HG03066 (cell line): ENCODE results near the gene PPARG.

Experiments
- ATAC-seq: cut with Tn5 transposase; IDR thresholded peaks from one replicate; pipeline ENCODE4 v1.9.1; 2021; ENCODE audit warnings: low read depth; ENCODE audit not compliant: unreplicated experiment

Gene PPARG

DNA sequence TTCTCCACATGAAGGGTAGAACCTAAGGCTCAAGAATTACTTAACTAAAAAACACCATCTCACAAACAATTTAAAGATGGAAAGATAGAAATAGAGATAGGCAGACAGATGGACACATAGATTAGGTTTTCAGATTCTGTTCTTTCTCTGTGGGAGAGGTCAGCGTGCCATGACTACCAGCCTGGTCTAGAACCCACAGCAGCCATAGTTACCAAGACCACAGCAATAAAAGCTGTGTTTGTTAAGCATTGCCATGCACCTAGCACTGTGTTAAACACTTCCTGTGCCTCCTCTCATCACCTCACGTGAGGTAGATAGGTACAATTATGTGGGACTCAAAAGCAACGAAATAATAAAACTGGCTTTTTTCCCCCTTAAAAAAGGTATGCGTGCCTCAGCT is 112.3 kb downstream of the PPARG start:
- no peak for ATAC-seq

DNA sequence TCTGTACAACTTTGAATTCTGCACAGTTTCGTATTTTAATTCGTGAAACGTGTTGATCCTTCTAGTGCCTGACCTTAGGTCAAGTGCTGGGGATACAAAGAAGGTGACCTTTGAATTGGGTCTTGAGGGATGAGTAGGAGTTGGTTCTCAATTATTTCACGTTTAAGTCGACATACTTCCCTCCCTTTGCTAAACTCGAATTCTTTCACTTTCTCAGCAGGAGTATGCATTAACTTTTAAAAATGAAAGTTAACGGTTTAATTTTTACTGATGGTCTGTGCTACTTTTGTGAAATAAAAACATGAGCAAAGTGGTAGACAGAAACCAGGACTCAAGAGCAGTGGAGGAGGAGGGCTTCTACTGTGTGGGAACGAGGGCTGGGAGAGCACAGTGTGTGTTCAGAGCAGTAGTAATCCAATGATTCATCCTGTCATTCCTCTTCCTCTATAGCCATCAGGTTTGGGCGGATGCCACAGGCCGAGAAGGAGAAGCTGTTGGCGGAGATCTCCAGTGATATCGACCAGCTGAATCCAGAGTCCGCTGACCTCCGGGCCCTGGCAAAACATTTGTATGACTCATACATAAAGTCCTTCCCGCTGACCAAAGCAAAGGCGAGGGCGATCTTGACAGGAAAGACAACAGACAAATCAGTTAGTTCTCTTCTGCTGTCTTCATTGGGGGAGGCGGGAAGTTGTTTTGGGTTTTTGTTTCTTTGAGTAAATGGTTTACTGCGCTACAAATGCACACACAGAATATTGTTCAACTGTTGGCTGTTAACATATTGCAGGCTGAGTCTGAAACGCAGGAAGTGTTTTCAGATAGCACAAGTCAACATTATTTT is 116.8 kb downstream of the PPARG start:
- no peak for ATAC-seq

DNA sequence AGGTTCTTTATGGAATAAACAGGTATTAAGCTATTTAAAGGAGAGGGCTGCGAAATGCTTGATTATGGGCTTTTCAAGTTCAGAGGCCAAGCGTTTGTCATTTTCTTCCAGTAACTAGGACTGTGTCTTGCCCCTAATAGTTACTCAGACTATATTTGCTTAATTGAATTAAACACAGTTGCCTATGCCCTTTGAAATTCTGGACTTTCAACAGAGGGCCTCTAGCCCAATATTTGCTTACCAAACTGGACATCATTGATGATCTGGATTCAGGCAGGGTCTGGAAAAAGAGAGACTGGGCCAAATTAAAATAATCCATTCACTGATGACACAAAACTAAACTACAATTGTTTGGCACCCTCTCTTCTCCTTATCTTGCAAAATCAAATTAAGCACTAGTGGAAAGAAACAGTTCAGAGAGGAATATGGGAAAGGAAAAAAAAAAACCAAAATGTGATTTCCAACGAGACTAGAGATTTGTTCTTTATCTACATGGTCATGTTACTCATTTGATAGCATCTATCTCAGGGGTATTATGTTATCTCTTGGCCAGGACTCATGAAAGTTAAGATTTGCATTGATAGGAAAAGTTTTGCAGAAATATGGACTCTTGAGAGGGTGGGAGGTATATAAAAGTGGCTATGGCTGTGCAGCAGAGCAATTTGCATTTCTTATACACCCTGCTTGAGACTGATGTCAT is 120.3 kb downstream of the PPARG start:
- ATAC-seq: no peak

DNA sequence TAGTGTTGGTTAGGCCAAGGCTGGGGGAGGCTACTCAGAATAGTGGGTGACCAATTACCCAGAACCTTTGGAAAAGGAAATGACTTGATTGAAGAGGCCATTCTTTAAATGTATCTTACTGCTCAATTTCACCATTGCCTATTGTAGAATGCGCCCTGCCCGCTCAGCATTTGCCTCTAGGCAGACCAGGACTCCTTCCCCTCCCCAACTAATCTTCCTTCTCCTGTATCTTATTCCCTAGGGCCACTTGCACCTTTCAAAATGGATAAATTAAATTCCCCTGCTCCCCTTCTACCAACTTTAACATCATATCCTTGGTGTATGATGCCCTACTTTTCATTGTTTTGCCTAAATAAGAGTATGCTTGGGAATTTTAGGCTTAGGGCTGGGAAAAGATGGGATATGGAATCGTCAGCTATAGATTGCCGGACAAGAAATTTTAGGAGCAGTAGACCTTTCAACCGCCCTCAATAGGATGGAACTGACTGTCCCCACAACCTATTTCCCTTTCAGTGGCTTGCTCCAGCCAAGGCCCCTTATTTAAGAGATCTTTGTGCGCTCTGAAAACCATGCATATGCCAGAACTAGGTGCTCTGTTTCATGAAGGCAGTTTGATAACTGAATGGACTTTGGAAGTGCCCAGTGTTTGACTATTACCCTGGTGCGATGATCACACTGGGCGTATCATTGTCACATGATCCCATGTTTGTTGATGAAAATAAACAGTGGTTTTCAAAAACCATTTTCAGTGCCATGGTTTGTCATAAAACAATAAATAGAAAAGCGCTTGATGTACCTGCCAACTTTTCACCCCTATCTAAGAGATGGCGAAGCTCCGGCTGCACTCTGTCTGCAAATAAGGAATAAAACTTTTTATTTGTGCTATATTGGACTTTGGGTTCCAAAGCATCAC is 121.1 kb downstream of the PPARG start:
- no peak for ATAC-seq

DNA sequence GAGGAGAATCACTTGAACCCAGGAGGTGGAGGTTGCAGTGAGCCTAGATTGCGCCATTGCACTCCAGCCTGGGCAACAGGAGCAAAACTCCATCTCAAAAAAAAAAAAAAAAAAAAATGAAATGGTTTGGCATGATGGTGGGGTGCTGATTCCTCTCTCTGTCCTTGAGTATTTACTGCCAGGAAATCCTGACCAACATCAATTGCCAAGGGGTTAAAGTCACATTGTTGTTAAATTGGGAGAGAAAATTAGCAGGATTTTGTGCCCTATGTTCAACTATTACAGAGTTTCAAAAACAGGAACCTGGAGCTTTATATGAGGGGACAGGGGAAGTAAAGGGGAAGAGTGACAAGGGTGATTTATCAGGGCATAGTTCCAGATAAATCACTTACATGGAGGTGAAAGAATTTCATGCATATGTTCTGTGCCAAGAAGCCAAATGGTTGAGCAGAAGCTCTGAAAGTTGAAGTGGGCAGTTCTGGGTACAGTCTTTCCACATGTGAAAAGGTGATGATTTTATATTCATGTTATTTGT is 124.9 kb downstream of the PPARG start:
- no peak for ATAC-seq

DNA sequence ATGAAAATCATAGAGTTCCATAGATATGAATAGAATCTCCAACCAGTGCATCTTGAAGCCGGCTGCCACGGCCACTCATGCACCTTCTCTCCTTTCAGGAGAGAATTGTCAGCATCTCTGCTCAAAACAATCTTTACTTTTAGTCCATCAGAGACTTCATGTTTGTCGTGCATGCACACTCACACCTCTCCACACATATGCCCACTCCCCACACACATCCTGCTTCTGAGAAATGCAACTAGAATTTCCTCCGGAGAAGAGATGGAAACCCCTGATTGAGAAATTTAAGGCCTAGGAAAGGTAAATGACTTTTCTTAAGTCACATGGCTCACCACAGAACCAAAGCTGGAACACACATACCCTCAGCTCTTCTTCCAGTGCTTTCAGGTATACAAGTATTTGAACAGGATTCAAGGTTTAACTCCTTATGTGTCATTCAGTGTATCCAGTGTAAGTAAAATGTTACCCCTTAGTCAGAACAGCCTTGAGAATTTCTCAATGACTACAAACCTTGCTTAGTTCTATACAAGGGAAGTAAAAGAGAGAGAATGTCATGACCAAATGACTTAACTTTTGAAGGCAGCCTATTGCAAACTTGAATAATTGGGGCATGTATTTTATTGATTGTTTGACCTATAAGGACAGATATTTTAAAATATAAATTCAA is 126.3 kb downstream of the PPARG start:
- ATAC-seq: no peak

DNA sequence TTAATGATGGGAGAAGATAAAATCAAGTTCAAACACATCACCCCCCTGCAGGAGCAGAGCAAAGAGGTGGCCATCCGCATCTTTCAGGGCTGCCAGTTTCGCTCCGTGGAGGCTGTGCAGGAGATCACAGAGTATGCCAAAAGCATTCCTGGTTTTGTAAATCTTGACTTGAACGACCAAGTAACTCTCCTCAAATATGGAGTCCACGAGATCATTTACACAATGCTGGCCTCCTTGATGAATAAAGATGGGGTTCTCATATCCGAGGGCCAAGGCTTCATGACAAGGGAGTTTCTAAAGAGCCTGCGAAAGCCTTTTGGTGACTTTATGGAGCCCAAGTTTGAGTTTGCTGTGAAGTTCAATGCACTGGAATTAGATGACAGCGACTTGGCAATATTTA is 127.9 kb downstream of the PPARG start:
- ATAC-seq: no peak

DNA sequence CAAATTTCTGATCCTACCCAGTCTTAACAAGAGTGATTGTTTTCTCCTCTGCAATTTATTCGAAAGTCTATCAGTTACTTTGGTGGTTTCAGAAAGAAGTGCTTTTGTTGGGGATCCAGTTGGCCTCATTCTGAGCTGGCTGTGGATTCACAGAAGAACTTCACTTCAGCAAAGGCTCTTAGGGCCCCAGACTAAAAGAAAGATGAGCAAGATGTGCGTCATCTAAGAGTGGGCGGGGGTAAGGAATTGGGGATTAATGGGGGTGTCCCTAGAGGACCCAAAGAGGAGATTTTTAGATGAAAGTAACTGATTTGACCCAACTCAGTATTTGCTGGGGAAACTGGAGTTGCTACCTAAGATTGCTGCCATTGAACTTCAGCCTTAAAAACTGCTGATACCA is 131.5 kb downstream of the PPARG start:
- no peak for ATAC-seq

DNA sequence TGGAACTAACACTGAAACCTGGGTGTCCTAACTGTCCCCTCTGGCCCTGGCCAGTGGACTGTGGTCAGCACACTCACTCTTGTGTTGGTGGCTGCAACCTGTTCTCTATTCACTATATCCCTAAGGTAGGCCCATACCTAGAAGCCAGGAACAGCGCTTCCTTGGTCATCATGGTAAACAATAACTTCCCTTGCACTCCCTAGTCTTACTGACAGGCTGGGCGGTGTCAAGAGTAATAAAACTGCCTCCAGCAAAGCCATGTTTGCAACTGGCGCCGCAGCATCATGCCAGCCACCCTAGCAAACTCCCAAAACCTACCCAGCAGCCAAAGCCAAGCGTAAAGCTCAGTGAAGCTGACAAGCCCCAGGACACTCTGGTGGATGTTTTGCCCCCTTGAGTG is 132.3 kb downstream of the PPARG start:
- no peak for ATAC-seq

DNA sequence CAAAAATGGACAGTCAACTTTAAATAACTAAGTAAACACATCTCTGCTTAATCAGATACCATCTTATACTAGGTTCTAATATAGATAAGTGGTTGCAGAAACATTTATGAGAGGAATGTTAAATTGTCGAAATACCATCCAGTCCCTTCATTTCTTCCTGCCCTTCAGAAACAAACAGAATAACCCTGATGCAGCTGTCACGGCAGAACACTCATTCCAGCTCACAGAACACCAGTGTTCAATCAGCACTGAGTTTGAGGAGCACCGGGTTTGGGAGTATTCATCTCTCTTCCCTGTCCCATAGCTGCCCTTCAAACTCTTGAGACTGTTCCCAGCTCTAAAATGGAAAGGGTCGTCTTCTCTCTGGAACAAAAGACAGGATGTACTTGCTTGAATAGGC is 134.3 kb downstream of the PPARG start:
- ATAC-seq: no peak

DNA sequence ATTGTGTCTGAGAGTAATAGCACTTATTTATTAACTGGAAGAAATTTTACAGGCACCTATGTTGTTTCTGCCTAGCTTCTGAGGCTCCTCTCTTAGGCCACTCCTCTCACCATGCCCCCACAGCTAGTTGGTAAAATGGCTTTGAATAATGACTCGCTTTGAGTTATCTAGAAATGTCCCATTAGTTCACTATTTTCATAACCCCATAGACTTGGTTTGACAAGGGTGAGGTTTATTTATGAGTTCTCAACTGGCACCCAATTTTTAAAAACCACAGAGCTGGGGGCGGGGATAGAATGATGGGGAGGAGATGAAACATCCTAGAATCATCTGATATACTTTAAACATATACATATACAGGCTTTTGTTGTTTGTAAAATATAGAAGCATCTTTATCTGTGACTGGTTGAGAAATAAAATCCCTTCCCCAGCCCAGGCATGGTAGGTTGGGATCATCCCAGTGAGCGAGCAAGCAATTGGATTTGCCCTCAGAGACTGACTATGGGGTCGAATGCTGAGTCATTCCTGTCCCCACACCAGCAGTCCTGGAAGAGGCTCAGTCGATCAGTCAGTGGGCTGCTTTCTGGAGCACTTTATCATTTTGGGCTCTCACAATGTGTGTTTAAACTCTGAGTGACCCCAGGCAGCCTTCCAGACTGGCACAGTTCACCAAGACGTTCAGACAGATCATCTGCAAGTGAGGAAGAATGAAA is 135.2 kb downstream of the PPARG start:
- ATAC-seq: no peak

DNA sequence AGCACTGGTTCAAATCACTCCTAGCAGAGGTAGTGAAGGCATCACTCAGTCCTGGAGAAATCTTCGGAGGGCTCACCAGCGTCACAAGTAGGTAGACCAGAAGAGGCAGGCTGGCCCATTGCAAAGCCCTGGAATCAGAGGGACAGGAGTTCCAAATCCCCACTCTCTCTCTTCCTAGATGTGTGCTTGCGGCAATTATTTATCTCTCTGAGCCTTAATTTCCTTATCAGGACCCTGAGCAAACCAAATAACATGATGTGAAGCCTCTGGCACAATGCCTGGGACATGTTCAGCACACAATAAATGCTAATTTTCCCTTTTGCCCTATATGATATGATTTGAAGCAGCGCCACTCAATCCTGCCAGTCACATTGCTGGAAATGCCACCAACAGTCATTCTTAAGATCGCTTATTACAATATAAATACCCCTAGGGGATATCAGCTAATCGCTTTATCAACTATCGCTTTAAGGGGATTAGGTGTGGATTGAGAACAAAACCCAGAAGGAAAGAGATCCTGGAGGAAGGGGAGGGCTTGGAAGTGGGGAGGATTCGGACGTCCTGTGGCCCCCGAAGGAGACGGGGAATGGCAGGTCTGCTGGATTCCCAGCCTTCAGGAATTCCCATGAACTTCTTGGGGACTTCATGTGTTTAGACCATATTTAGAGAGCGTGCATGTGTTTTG is 135.9 kb downstream of the PPARG start:
- no peak for ATAC-seq

DNA sequence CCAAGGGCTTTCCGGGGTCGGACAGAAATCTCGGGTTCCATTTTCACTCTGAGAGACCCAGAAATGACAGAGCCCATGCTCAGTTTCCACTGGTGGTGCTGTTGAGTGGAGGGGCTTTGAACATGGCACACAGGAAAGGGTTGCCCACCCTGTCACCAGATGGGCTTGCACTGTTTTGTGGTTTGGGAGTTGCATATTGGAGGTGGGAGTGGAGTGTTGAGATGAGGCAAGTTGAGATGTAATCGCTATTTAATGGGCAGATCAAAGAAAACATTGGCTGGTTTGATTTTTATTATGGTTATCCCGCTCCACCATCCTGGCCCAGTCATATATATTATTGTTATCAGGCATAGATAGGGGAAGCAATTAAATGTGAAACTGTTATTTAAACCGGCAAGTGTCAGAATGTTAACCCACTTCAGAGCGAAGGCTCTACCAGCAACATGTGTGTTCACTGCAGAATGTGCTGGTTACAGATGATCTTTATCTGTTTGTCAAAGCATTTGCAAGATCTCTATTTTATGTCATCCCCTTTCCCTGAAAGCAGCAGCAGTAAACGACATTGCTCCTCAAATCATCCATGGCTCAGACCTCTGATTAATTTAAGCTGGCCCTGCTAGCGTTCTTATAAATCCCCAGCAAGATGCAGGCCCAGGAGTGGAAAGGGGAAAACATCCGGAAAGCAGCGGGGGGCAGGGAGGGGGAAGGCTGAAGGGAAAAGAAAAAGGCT is 137.1 kb downstream of the PPARG start:
- no peak for ATAC-seq

DNA sequence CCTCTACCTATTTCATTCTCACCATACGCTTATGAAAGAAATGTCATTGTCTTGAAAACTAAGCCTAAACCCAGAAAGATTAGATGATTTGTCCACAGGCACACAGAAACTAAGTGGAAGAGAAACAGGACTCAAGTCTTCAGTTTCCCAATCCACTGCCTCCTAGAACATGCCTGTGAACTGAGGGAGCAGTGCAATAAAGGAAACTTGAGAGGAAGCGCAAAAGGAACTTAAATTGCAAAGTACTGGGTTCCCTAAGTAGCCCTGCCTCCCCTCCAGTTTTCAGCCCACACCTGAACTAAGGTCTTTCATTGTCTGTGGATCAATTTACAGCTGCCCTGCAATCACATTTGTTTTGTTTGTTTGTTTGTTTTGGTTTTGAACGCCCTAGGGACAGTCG is 138.7 kb downstream of the PPARG start:
- no peak for ATAC-seq

DNA sequence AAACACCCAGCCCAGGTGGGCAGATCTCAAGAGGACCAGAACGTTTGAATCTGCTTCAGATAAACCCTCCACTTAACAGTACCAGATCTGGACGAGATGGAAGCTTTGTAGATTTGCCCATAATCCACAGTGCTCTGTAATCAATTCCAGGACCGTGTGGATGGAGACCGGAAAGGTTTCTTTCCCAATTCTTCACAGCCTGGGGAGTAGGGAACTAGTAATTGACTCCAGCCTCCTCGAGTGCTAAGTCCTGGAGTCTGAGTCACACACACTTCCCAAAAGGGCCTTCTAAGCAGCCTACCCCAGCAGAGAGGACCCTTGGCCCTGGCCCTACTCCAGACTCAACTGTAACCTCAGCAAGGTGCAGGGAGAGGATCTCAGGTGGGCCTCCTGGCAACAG is 139.3 kb downstream of the PPARG start:
- no peak for ATAC-seq

DNA sequence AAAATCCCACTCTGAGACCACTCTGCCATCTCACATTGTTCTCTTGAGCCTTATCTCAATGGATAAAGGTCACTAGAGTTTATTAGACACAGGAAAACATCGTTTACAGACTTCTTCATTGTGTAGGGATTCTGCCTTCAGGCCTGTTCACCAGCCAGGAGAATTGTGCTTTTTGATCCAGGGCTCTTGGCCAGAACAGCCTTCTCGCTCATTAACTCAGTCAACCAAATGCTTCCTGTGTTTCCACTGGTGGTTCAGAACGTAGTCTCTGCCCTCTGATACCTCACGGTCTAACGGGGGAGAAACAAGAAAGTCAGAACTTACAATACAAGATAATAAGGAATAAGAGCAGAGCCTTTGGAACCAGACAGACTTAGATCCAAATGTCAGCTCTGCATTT is 141.2 kb downstream of the PPARG start:
- ATAC-seq: no peak

DNA sequence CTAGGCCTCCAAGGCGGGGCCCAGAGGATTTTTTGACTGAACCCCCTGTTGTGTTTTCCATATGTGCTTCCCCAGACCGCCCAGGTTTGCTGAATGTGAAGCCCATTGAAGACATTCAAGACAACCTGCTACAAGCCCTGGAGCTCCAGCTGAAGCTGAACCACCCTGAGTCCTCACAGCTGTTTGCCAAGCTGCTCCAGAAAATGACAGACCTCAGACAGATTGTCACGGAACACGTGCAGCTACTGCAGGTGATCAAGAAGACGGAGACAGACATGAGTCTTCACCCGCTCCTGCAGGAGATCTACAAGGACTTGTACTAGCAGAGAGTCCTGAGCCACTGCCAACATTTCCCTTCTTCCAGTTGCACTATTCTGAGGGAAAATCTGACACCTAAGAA is 145.0 kb downstream of the PPARG start:
- no peak for ATAC-seq

DNA sequence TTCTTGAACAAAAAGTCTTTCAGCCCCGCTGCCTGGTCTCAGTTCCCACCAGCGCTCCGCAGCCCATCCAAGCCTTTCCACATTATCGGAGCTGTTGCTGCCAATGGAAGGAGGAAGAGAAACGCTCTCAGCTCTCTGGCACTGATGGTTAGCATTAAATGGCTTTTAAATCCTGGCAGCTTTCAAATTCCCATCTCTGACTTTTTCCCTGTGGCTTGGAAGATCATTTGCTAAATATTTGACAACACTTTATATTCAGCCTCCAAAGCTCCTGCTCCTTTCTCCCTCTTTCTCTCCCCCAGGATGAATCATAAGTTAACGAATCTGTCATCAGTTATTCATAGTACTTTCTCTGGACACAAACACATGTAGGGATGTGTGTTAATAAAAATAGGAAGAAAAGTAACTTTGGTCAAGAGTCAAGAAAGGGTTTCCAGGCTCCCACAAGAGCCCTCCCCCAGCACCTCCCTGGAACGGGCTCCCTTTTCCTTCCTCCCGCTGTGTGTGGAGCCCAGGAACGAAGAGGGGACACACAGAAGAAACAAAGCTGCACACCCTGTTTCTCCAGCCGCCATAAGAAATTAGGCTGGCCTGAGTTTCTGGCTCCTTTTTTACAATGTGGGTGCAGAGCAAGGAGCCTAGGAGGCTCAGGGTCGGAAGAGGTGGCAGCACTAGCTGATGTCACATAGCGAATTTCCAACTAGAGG is 147.8 kb downstream of the PPARG start:
- ATAC-seq: no peak
